Astrocyte (in vitro differentiated cells and primary cell): Measurements from ENCODE around the gene TIMM44. TPM values are rescaled to one million over a fixed set of nuclear protein-coding genes. Genes with fewer than 3 reads are reported as not detected.

Source experiments
- DNase-seq: peaks from one replicate; pipeline ENCODE4 v3.0.0-alpha.2; 2010; ENCODE audit warnings: low read depth
- FAIRE-seq: peaks from 2 replicates; lab custom pipeline; 2011; peaks lifted over from hg19 to GRCh38; lab: Jason Lieb, UNC
- H2AFZ ChIP-seq: 2 replicates; pipeline ENCODE4 v1.6.0; 2012; ENCODE audit warnings: low read depth, low read length, inconsistent platforms
- H3K27ac ChIP-seq: 2 replicates; pipeline ENCODE4 v1.5.1; 2011; ENCODE audit warnings: low read depth, low read length, inconsistent platforms
- H3K27me3 ChIP-seq: 2 replicates; pipeline ENCODE4 v1.6.0; 2011; ENCODE audit warnings: low read length, inconsistent platforms; ENCODE audit not compliant: insufficient read depth
- H3K36me3 ChIP-seq: 2 replicates; pipeline ENCODE4 v1.5.1; 2011; ENCODE audit warnings: low read length, inconsistent platforms; ENCODE audit not compliant: insufficient read depth
- H3K4me1 ChIP-seq: 2 replicates; pipeline ENCODE4 v1.5.1; 2011; ENCODE audit warnings: low read length, inconsistent platforms; ENCODE audit not compliant: insufficient read depth
- H3K4me2 ChIP-seq: 2 replicates; pipeline ENCODE4 v1.6.0; 2012; ENCODE audit warnings: low read length, inconsistent platforms
- H3K4me3 ChIP-seq: 2 replicates; pipeline ENCODE4 v1.5.1; 2011; ENCODE audit warnings: low read depth, mild to moderate bottlenecking, low read length, inconsistent platforms; ENCODE audit not compliant: insufficient read depth
- H3K79me2 ChIP-seq: 2 replicates; pipeline ENCODE4 v1.6.0; 2012; ENCODE audit warnings: mild to moderate bottlenecking, low read length, inconsistent platforms; ENCODE audit not compliant: insufficient read depth
- H3K9ac ChIP-seq: 2 replicates; pipeline ENCODE4 v1.6.0; 2012; ENCODE audit warnings: mild to moderate bottlenecking, low read length, inconsistent platforms
- H3K9me3 ChIP-seq: 2 replicates; pipeline ENCODE4 v1.5.1; 2012; ENCODE audit warnings: low read depth, mild to moderate bottlenecking, low read length, inconsistent platforms; ENCODE audit not compliant: insufficient read depth
- H4K20me1 ChIP-seq: 2 replicates; pipeline ENCODE4 v1.6.0; 2012; ENCODE audit warnings: low read length, inconsistent platforms; ENCODE audit not compliant: insufficient read depth
- H3K27ac Mint-ChIP-seq: one replicate; pipeline ENCODE4 v1.8.0; 2021; ENCODE audit warnings: mild to moderate bottlenecking, mixed read lengths; ENCODE audit not compliant: unreplicated experiment
- H3K27me3 Mint-ChIP-seq: one replicate; pipeline ENCODE4 v1.8.0; 2021; ENCODE audit warnings: low read depth, mixed read lengths; ENCODE audit not compliant: unreplicated experiment
- H3K36me3 Mint-ChIP-seq: one replicate; pipeline ENCODE4 v1.8.0; 2021; ENCODE audit warnings: low read depth, mixed read lengths; ENCODE audit not compliant: unreplicated experiment
- H3K4me1 Mint-ChIP-seq: one replicate; pipeline ENCODE4 v1.8.0; 2021; ENCODE audit warnings: low read depth, mixed read lengths; ENCODE audit not compliant: unreplicated experiment
- H3K4me3 Mint-ChIP-seq: one replicate; pipeline ENCODE4 v1.8.0; 2021; ENCODE audit warnings: mild to moderate bottlenecking, moderate library complexity, mixed read lengths; ENCODE audit not compliant: unreplicated experiment
- H3K9me3 Mint-ChIP-seq: one replicate; pipeline ENCODE4 v1.8.0; 2021; ENCODE audit warnings: mild to moderate bottlenecking, mixed read lengths; ENCODE audit not compliant: unreplicated experiment
- CTCF ChIP-seq: IDR thresholded peaks from 2 replicates; pipeline ENCODE4 v1.5.1; 2011; ENCODE audit warnings: low read depth, mild to moderate bottlenecking, inconsistent platforms, low read length, moderate library complexity; ENCODE audit not compliant: insufficient read depth
- EZH2 ChIP-seq: IDR thresholded peaks from 2 replicates; pipeline ENCODE4 v1.6.1; 2012; ENCODE audit warnings: mild to moderate bottlenecking, low read length, inconsistent platforms; ENCODE audit not compliant: insufficient read depth
- total RNA-seq: library from RNA; stranded (reverse); gene quantifications from 2 replicates; pipeline ENCODE4 v1.2.1, GENCODE V29; 2021

The TIMM44 gene
- total RNA-seq, 1 donor from 2014 or later = 71.1 TPM

GRCh38 chr19:7902796-7903243, 40.6 kb downstream of the TIMM44 start:
- Mint-ChIP-seq H3K27ac (peak overlapping the region; percentile 89), H3K4me3 (peak overlapping the region; percentile 91), H3K27me3 (no peaks in the 10 kb centered on the region), H3K4me1 (peaks cover 5% of the 10 kb centered on the region), H3K36me3 (peaks cover 10% of the 10 kb centered on the region), H3K9me3 (peaks cover 2% of the 10 kb centered on the region)
- peaks cover 38% of the 10 kb centered on the region for H3K79me2 ChIP-seq
- H4K20me1 ChIP-seq = peaks cover 32% of the 10 kb centered on the region
- peak overlapping the region; percentile 62 for H3K4me3 ChIP-seq
- H2AFZ ChIP-seq = peak overlapping the region; percentile 88
- TF ChIP-seq EZH2 (no peak), CTCF (no peak)
- FAIRE-seq = no peak
- H3K27me3 ChIP-seq = no peaks in the 10 kb centered on the region
- peak overlapping the region; percentile 77 for H3K27ac ChIP-seq
- DNase-seq = no peak
- no peaks in the 10 kb centered on the region for H3K36me3 ChIP-seq
- peak overlapping the region; percentile 90 for H3K4me2 ChIP-seq
- H3K9ac ChIP-seq = peak overlapping the region; percentile 86
- H3K4me1 ChIP-seq = peaks cover 21% of the 10 kb centered on the region
- no peaks in the 10 kb centered on the region for H3K9me3 ChIP-seq

GRCh38 chr19:7901337-7901736, 42.1 kb downstream of the TIMM44 start:
- DNase-seq (no peak), FAIRE-seq (no peak)
- Histone ChIP-seq H3K27me3 (no peaks in the 10 kb centered on the region), H3K79me2 (peaks cover 26% of the 10 kb centered on the region), H3K4me2 (no peak overlapping the region), H4K20me1 (peaks cover 22% of the 10 kb centered on the region), H3K27ac (no peak overlapping the region), H3K36me3 (no peaks in the 10 kb centered on the region), H3K4me1 (peaks cover 21% of the 10 kb centered on the region), H3K9ac (no peak overlapping the region), H2AFZ (no peak overlapping the region), H3K4me3 (no peak overlapping the region), H3K9me3 (no peaks in the 10 kb centered on the region)
- Mint-ChIP-seq H3K4me1 (peaks cover 5% of the 10 kb centered on the region), H3K27me3 (no peaks in the 10 kb centered on the region), H3K4me3 (peak overlapping the region; percentile 20), H3K27ac (no peak overlapping the region), H3K9me3 (peaks cover 2% of the 10 kb centered on the region), H3K36me3 (peaks cover 10% of the 10 kb centered on the region)
- TF ChIP-seq CTCF (no peak), EZH2 (no peak)

- H3K4me3 ChIP-seq = no peak overlapping the region
- Mint-ChIP-seq H3K27me3 (no peaks in the 10 kb centered on the region), H3K4me3 (no peak overlapping the region), H3K27ac (no peak overlapping the region), H3K9me3 (peaks cover 2% of the 10 kb centered on the region), H3K4me1 (peaks cover 5% of the 10 kb centered on the region), H3K36me3 (peaks cover 10% of the 10 kb centered on the region)
- H3K4me1 ChIP-seq = peaks cover 21% of the 10 kb centered on the region
- no peaks in the 10 kb centered on the region for H3K27me3 ChIP-seq
- H3K4me2 ChIP-seq = no peak overlapping the region
- no peak overlapping the region for H2AFZ ChIP-seq
- peaks cover 18% of the 10 kb centered on the region for H4K20me1 ChIP-seq
- TF ChIP-seq EZH2 (no peak), CTCF (no peak)
- H3K36me3 ChIP-seq = no peaks in the 10 kb centered on the region
- H3K79me2 ChIP-seq = peaks cover 22% of the 10 kb centered on the region
- no peaks in the 10 kb centered on the region for H3K9me3 ChIP-seq
- no peak for FAIRE-seq
- H3K27ac ChIP-seq = no peak overlapping the region
- no peak overlapping the region for H3K9ac ChIP-seq
- DNase-seq = no peak
These were observed 42.5 kb downstream of the TIMM44 start for GRCh38 chr19:7900931-7901330.
